K562 (cell line): ENCODE results near the gene MDM1. TPM values are rescaled to one million over a fixed set of nuclear protein-coding genes. Genes with fewer than 3 reads are reported as not detected.
A peak's percentile ranks its signal among the peaks of the same experiment; 100 is the strongest.

Experiments
- ARNT ChIP-seq, 2 experiments: fragments of 450-650 bp; IDR thresholded peaks; 2 replicates each; pipeline ENCODE4 v1.6.1; 2016; ENCODE audit warnings: mild to moderate bottlenecking in 1 of 2
- BMI1 ChIP-seq: fragments of 150-350 bp; IDR thresholded peaks from 2 replicates; pipeline ENCODE4 v1.6.1; 2014; ENCODE audit warnings: low read length
- CBFB ChIP-seq: sonication (generic); formaldehyde crosslinking; IDR thresholded peaks from 2 replicates; pipeline ENCODE4 v1.4.0; 2020; ENCODE audit warnings: mild to moderate bottlenecking, missing genetic modification reagents
- CC2D1A ChIP-seq: fragments of 450-650 bp; IDR thresholded peaks from 2 replicates; pipeline ENCODE4 v1.6.1; 2017; ENCODE audit warnings: mild to moderate bottlenecking
- EHMT2 ChIP-seq: fragments of 450-650 bp; IDR thresholded peaks from 2 replicates; pipeline ENCODE4 v1.6.1; 2018; ENCODE audit warnings: antibody characterized with exemption
- KAT8 ChIP-seq: fragments of 450-650 bp; IDR thresholded peaks from 2 replicates; pipeline ENCODE4 v1.6.1; 2016; ENCODE audit warnings: low read depth, mild to moderate bottlenecking
- LARP7 ChIP-seq: fragments of 450-650 bp; IDR thresholded peaks from 2 replicates; pipeline ENCODE4 v1.6.1; 2016
- MAFG ChIP-seq: fragments of 450-650 bp; conservative IDR thresholded peaks from 2 replicates; pipeline ENCODE4 v1.6.1; 2016; ENCODE audit warnings: missing genetic modification characterization, missing compliant biosample characterization
- MAZ ChIP-seq, 2 experiments: fragments of 450-650 bp in 1 of 2; sonication (generic) in 1 of 2; formaldehyde crosslinking; IDR thresholded peaks in 1 of 2; conservative IDR thresholded peaks in 1 of 2; 2 replicates each; pipeline versions ENCODE4 v1.4.0 to v1.5.0; 2020; ENCODE audit warnings: mild to moderate bottlenecking in 1 of 2, missing genetic modification reagents in 1 of 2
- NCOA1 ChIP-seq: fragments of 450-650 bp; IDR thresholded peaks from 2 replicates; pipeline ENCODE4 v1.6.1; 2016; ENCODE audit warnings: low read depth
- NFYB ChIP-seq: IDR thresholded peaks from 2 replicates; pipeline ENCODE4 v1.6.1; 2011; ENCODE audit warnings: mild to moderate bottlenecking, moderate library complexity; ENCODE audit not compliant: insufficient read length; ENCODE audit errors: extremely low read depth
- RBM14 ChIP-seq: fragments of 200-400 bp; formaldehyde crosslinking; IDR thresholded peaks from 2 replicates; pipeline ENCODE4 v1.6.1; 2018; ENCODE audit warnings: low read depth, mild to moderate bottlenecking, low read length, moderate library complexity, borderline replicate concordance; ENCODE audit not compliant: insufficient read depth
- SAFB ChIP-seq: fragments of 200-400 bp; formaldehyde crosslinking; IDR thresholded peaks from 2 replicates; pipeline ENCODE4 v1.6.1; 2017; ENCODE audit warnings: low read depth, low read length, borderline replicate concordance
- SMC3 ChIP-seq: conservative IDR thresholded peaks from 2 replicates; pipeline ENCODE4 v1.6.1; 2011; ENCODE audit warnings: low read depth, low read length, improper control_type of control experiment; ENCODE audit not compliant: insufficient read depth
- TEAD4 ChIP-seq, 2 experiments: sonication (generic) in 1 of 2; formaldehyde crosslinking in 1 of 2; IDR thresholded peaks; 2 replicates each; pipeline versions ENCODE4 v1.6.1 to v1.8.0; 2012 to 2022; ENCODE audit warnings: borderline replicate concordance in 1 of 2, inconsistent platforms in 1 of 2, low read length in 1 of 2, mild to moderate bottlenecking in 1 of 2, missing genetic modification reagents in 1 of 2
- ZNF134 ChIP-seq: fragments of 250-450 bp; sonication (Bioruptor Pico); conservative IDR thresholded peaks from 2 replicates; pipeline ENCODE4 v1.4.0; 2020
- ZNF239 ChIP-seq: fragments of 250-450 bp; sonication (Bioruptor Pico); IDR thresholded peaks from 2 replicates; pipeline ENCODE4 v1.4.0; 2020; ENCODE audit warnings: mild to moderate bottlenecking
- ZNF79 ChIP-seq: fragments of 250-450 bp; sonication (Bioruptor Pico); IDR thresholded peaks from 2 replicates; pipeline ENCODE4 v1.4.0; 2020; ENCODE audit warnings: low read depth, mild to moderate bottlenecking, moderate library complexity
- polyA plus RNA-seq, 8 experiments: library from polyadenylated mRNA; depleted of rRNA in 4 of 8; stranded (reverse) in 5 of 8; unstranded in 3 of 8; fragments of >200 nt; fragmentation: Nextera tagmentation in 2 of 8; fragmentation: Illumina TruSeq in 1 of 8; extraction: Ambion mirVana in 2 of 8; extraction: Trizol in 1 of 8; gene quantifications; 2 replicates each; pipeline versions ENCODE4 v1.2.1 to v1.2.3, GENCODE V29; 2011 to 2014; ENCODE audit warnings: inconsistent platforms in 1 of 8, missing spikeins in 1 of 8
- total RNA-seq, 7 experiments: library from RNA; depleted of rRNA in 6 of 7; stranded (reverse); fragments of >200 nt in 6 of 7; fragmentation: Illumina TruSeq in 2 of 7; extraction: Trizol in 2 of 7; gene quantifications; 2 replicates each; pipeline versions ENCODE4 v1.2.1 to v1.2.3, GENCODE V29; 2011 to 2021; ENCODE audit warnings: low replicate concordance in 1 of 7
- TF ChIP-seq, protein P1 (sequence below): fragments of 450-650 bp; IDR thresholded peaks from 2 replicates; pipeline ENCODE4 v1.6.1; 2018; ENCODE audit warnings: mild to moderate bottlenecking, low read depth; ENCODE audit not compliant: partially characterized antibody
- TF ChIP-seq, protein P2 (sequence below): fragments of 250-450 bp; sonication (Bioruptor Pico); IDR thresholded peaks from 2 replicates; pipeline ENCODE4 v1.4.0; 2020; ENCODE audit warnings: mild to moderate bottlenecking
- TF ChIP-seq, protein P3 (sequence below): fragments of 250-450 bp; sonication (Bioruptor Pico); IDR thresholded peaks from 2 replicates; pipeline ENCODE4 v1.5.0; 2020; ENCODE audit warnings: mild to moderate bottlenecking, borderline replicate concordance
- TF ChIP-seq, protein P4 (sequence below): fragments of 250-450 bp; sonication (Bioruptor Pico); IDR thresholded peaks from 2 replicates; pipeline ENCODE4 v1.8.0; 2022; ENCODE audit warnings: inconsistent platforms, mild to moderate bottlenecking, moderate library complexity, borderline replicate concordance

MDM1 gene
- total and polyA plus RNA-seq, 9 of the 15 experiments (the other 6 are each of a cell fraction or from before 2014, with no cell fraction given): 7.5 to 16.8 (median 13.1) TPM

DNA sequence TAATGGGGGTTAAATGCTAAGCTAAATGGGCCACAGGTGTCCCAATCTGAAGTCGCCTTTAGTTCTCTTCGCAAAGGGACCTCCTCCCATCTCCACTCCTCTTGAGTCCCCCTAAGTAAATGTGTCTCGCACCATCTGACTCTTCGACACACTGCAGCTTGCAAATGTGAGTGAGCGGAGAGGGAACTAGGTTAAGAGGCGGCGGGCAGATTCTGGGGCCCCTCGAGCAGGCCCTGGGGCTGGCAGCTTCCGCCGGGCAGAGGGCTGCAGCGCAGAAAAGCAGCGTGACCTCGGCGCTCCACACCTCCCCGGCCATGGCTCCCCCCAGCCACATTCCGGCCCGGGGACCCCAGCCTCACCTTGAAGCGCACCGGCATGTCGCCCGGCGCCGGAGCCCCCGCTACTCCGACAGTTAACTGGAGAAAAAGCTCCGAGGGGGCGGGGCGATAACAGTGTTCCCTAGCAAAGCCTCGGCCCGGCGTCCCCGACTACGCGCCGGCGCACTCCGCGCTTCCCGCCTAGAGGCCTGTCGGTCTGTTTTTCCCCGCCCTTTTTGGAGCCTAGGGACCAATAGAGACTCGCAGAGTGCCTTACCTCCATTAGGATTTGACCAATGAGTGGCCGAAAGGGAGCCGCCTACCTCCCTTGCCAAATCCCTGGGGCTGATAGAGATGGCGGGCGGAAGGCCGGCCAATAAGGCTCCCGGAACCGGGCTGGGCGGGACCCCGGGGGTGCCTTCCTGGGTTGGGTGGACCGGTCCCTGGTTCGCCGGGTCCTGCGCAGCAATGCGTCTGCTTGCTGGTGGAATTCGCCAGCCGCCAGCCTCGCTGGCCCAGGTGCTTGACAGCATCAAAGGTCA lies at the start of gene MDM1 (continued):
- TF ChIP-seq, protein P1, sequence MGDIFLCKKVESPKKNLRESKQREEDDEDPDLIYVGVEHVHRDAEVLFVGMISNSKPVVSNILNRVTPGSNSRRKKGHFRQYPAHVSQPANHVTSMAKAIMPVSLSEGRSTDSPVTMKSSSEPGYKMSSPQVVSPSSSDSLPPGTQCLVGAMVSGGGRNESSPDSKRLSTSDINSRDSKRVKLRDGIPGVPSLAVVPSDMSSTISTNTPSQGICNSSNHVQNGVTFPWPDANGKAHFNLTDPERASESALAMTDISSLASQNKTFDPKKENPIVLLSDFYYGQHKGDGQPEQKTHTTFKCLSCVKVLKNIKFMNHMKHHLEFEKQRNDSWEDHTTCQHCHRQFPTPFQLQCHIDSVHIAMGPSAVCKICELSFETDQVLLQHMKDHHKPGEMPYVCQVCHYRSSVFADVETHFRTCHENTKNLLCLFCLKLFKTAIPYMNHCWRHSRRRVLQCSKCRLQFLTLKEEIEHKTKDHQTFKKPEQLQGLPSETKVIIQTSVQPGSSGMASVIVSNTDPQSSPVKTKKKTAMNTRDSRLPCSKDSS: no peak
- TF ChIP-seq CBFB: no peak
- no peak for TF ChIP-seq CC2D1A
- TF ChIP-seq, protein P2, sequence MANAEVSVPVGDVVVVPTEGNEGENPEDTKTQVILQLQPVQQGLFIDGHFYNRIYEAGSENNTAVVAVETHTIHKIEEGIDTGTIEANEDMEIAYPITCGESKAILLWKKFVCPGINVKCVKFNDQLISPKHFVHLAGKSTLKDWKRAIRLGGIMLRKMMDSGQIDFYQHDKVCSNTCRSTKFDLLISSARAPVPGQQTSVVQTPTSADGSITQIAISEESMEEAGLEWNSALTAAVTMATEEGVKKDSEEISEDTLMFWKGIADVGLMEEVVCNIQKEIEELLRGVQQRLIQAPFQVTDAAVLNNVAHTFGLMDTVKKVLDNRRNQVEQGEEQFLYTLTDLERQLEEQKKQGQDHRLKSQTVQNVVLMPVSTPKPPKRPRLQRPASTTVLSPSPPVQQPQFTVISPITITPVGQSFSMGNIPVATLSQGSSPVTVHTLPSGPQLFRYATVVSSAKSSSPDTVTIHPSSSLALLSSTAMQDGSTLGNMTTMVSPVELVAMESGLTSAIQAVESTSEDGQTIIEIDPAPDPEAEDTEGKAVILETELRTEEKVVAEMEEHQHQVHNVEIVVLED (CRISPR knock-in tag): no peak
- TF ChIP-seq ZNF239: no peak
- no peak for TF ChIP-seq MAFG
- TF ChIP-seq KAT8: no peak
- no peak for TF ChIP-seq SAFB
- TF ChIP-seq ZNF79 (CRISPR knock-in tag): no peak
- TF ChIP-seq ZNF134 (CRISPR knock-in tag): no peak
- TF ChIP-seq TEAD4 (IDR thresholded peaks at IDR 0.05; ENCODE audit: low read length): peak; percentile 64
- no peak for TF ChIP-seq TEAD4 (CRISPR knock-in tag; IDR thresholded peaks at IDR 0.05; ENCODE audit: borderline replicate concordance)
- TF ChIP-seq, protein P3, sequence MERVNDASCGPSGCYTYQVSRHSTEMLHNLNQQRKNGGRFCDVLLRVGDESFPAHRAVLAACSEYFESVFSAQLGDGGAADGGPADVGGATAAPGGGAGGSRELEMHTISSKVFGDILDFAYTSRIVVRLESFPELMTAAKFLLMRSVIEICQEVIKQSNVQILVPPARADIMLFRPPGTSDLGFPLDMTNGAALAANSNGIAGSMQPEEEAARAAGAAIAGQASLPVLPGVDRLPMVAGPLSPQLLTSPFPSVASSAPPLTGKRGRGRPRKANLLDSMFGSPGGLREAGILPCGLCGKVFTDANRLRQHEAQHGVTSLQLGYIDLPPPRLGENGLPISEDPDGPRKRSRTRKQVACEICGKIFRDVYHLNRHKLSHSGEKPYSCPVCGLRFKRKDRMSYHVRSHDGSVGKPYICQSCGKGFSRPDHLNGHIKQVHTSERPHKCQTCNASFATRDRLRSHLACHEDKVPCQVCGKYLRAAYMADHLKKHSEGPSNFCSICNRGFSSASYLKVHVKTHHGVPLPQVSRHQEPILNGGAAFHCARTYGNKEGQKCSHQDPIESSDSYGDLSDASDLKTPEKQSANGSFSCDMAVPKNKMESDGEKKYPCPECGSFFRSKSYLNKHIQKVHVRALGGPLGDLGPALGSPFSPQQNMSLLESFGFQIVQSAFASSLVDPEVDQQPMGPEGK: no peak
- TF ChIP-seq ARNT (IDR thresholded peaks at IDR 0.05): no peak
- TF ChIP-seq NFYB: peak; percentile 84
- TF ChIP-seq, protein P4, sequence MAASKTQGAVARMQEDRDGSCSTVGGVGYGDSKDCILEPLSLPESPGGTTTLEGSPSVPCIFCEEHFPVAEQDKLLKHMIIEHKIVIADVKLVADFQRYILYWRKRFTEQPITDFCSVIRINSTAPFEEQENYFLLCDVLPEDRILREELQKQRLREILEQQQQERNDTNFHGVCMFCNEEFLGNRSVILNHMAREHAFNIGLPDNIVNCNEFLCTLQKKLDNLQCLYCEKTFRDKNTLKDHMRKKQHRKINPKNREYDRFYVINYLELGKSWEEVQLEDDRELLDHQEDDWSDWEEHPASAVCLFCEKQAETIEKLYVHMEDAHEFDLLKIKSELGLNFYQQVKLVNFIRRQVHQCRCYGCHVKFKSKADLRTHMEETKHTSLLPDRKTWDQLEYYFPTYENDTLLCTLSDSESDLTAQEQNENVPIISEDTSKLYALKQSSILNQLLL (CRISPR knock-in tag): no peak
- no peak for TF ChIP-seq BMI1
- TF ChIP-seq SMC3: no peak
- TF ChIP-seq NCOA1: no peak
- peak; percentile 49 to 50; a peak in 3 of 4 replicates for TF ChIP-seq MAZ (CRISPR knock-in tag; conservative IDR thresholded peaks at IDR 0.05 in 1 of 2, IDR thresholded peaks at IDR 0.05 in 1 of 2)
- peak; percentile 82 for TF ChIP-seq EHMT2
- no peak for TF ChIP-seq LARP7
- no peak for TF ChIP-seq RBM14
